Kidney (tissue), 14 donors: Measurements from ENCODE around the gene TXNDC17. TPM values are rescaled to one million over a fixed set of nuclear protein-coding genes. Genes with fewer than 3 reads are reported as not detected.

Source experiments
- DNase-seq, 5 donors: peaks; one replicate each; pipeline ENCODE4 v3.0.0-alpha.2; 2013 to 2020
- FAIRE-seq: peaks from 2 replicates; lab custom pipeline; 2012; peaks lifted over from hg19 to GRCh38; lab: Jason Lieb, UNC
- H3K27ac ChIP-seq, 2 donors: one replicate each; pipeline ENCODE4 v1.7.0; 2013; ENCODE audit warnings: low read depth in 2 of 2, low read length in 2 of 2, inconsistent platforms in 1 of 2
- H3K27me3 ChIP-seq: one replicate; pipeline ENCODE4 v1.7.1; 2013; ENCODE audit warnings: low read length, inconsistent platforms; ENCODE audit not compliant: control insufficient read depth, insufficient read depth
- H3K36me3 ChIP-seq, 3 donors: one replicate each; pipeline versions ENCODE4 v1.7.0 to v1.7.1; 2013; ENCODE audit warnings: low read length in 3 of 3, control low read depth in 1 of 3, inconsistent platforms in 1 of 3; ENCODE audit not compliant: insufficient read depth in 3 of 3, control insufficient read depth in 2 of 3
- H3K4me1 ChIP-seq, 3 donors: one replicate each; pipeline versions ENCODE4 v1.7.0 to v1.7.1; 2013; ENCODE audit warnings: low read length in 3 of 3, inconsistent platforms in 1 of 3, low read depth in 1 of 3; ENCODE audit not compliant: control insufficient read depth in 2 of 3, insufficient read depth in 2 of 3
- H3K4me3 ChIP-seq, 3 donors: one replicate each; pipeline versions ENCODE4 v1.7.0 to v1.8.1; 2013; ENCODE audit warnings: low read length in 3 of 3, control low read depth in 1 of 3, inconsistent platforms in 1 of 3
- H3K9ac ChIP-seq, 3 donors: one replicate each; pipeline versions ENCODE4 v1.7.0 to v1.7.1; 2013; ENCODE audit warnings: low read length in 3 of 3, control low read depth in 1 of 3, inconsistent platforms in 1 of 3
- H3K9me3 ChIP-seq, 3 donors: one replicate each; pipeline versions ENCODE4 v1.7.0 to v1.7.1; 2013; ENCODE audit warnings: low read length in 3 of 3, control low read depth in 1 of 3, inconsistent platforms in 1 of 3; ENCODE audit not compliant: control insufficient read depth in 2 of 3, insufficient read depth in 1 of 3
- CTCF ChIP-seq: IDR thresholded peaks from 3 replicates; pipeline ENCODE4 v1.5.1; 2012; ENCODE audit warnings: mild to moderate bottlenecking, moderate library complexity, borderline replicate concordance; ENCODE audit not compliant: insufficient read depth; ENCODE audit errors: extremely low read depth
- intact Hi-C: fragments of 100-400 bp; cut with DNase I; formaldehyde crosslinking; loops from one replicate; pipeline ENCODE4 v1.11.1; 2022
- polyA plus RNA-seq: library from polyadenylated mRNA; stranded (reverse); fragments of 350-450 nt; fragmentation: Illumina TruSeq; extraction: RNeasy Lipid Tissue Mini Kit (QIAGEN cat#74804); gene quantifications from one replicate; pipeline ENCODE4 v1.2.3, GENCODE V29; 2014; ENCODE audit warnings: low read depth, low replicate concordance; ENCODE audit not compliant: insufficient read depth
- total RNA-seq: library from RNA; stranded (reverse); fragmentation: NEBNext Ultra II Directional; extraction: Animal tissue kit (Norgen Biotek cat#: 25700); gene quantifications from one replicate; pipeline ENCODE4 v1.2.1, GENCODE V29; 2021
- donor health status: control.
- donor health status: control.
- donor health status: control.
- donor health status: control.
- donor health status: control.
- donor health status: DM: yes; HTN: yes; CAD: no.
- donor health status: Normal renal cell carcinoma (clear cell type).

TXNDC17 gene
- total and polyA plus RNA-seq, 2 donors from 2014 or later, result 56.7 to 394 TPM

DNA sequence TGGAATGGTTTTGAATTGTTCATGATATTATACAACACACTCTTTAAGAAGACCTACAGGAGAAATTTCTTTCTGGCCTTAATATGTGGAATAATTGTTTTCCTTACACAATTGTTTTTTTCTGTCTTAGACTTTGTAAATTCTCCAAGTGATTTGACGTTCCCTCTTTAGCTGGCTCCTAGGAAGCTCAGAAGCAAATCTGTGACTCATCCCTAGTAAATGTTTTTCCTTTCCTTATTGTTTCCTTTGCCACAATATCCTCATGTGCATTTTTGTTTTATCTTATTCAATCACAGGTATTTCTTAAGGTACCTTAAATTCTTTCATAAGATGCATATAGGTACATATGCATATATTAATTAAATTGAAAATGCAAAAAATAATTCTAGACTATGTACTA lies 13.8 kb upstream of the TXNDC17 start:
- intact Hi-C loops, result no loop called here
- DNase-seq (no peak), FAIRE-seq (no peak)
- no peaks in the 10 kb centered on the region for H3K27me3 ChIP-seq
- H3K4me1 ChIP-seq, result no peaks in the 10 kb centered on the region
- no peak overlapping the region for H3K9ac ChIP-seq
- no peaks in the 10 kb centered on the region for H3K9me3 ChIP-seq
- H3K36me3 ChIP-seq, result peaks cover 9 to 49% (median 12%) of the 10 kb centered on the region in 3 donors
- TF ChIP-seq CTCF, result no peak
- H3K27ac ChIP-seq, result no peak overlapping the region
- no peak overlapping the region for H3K4me3 ChIP-seq

GRCh38 chr17:6630390-6630789 lies 10.5 kb upstream of the TXNDC17 start:
- H3K9ac ChIP-seq, result no peak overlapping the region
- H3K4me1 ChIP-seq, result no peaks in the 10 kb centered on the region
- H3K27ac ChIP-seq, result no peak overlapping the region
- no peak for TF ChIP-seq CTCF
- peaks cover 9 to 42% (median 18%) of the 10 kb centered on the region in 3 donors for H3K36me3 ChIP-seq
- no peaks in the 10 kb centered on the region for H3K27me3 ChIP-seq
- FAIRE-seq (no peak), DNase-seq (no peak)
- H3K9me3 ChIP-seq, result no peaks in the 10 kb centered on the region
- intact Hi-C loops, result no loop called here
- H3K4me3 ChIP-seq, result no peak overlapping the region

DNA sequence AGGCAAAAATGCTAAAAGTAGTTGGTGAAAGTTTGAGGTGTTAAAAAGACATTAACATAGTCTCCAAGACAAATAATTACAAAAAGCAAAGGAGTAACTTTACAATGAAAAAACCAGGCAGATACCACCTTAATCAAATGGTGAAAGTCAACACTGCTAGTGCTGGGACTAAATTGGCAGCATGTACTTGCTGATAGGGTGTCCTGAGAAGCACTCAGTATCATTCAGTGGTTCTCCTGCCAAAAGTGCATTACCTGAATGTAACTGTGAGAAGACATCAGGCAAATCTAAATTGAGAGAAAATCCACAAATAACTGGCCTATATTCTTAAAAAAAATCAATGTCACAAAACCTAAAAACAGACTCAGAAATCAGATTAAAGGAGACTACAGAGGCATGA lies 8.3 kb upstream of the TXNDC17 start:
- intact Hi-C loops, result no loop called here
- no peak for TF ChIP-seq CTCF
- DNase-seq (no peak), FAIRE-seq (no peak)
- no peaks in the 10 kb centered on the region for H3K9me3 ChIP-seq
- H3K4me1 ChIP-seq, result no peaks in the 10 kb centered on the region
- H3K36me3 ChIP-seq, result peaks cover 9 to 33% (median 16%) of the 10 kb centered on the region in 3 donors
- no peaks in the 10 kb centered on the region for H3K27me3 ChIP-seq
- no peak overlapping the region for H3K9ac ChIP-seq
- H3K27ac ChIP-seq, result no peak overlapping the region
- no peak overlapping the region for H3K4me3 ChIP-seq

GRCh38 chr17:6633263-6633662 lies 7.6 kb upstream of the TXNDC17 start:
- TF ChIP-seq CTCF, result no peak
- intact Hi-C loops, result no loop called here
- no peak overlapping the region for H3K4me3 ChIP-seq
- DNase-seq (no peak), FAIRE-seq (no peak)
- no peaks in the 10 kb centered on the region for H3K4me1 ChIP-seq
- H3K27ac ChIP-seq, result no peak overlapping the region
- peaks cover 7 to 25% (median 8%) of the 10 kb centered on the region in 3 donors for H3K36me3 ChIP-seq
- no peaks in the 10 kb centered on the region for H3K27me3 ChIP-seq
- H3K9ac ChIP-seq, result no peak overlapping the region
- no peaks in the 10 kb centered on the region for H3K9me3 ChIP-seq
